Epithelial cell of esophagus (primary cell): ENCODE measurements around the gene PPOX.

Experiments used
- DNase-seq: peaks from one replicate; pipeline ENCODE4 v3.0.0; 2010; ENCODE audit warnings: low read depth
- H3K4me3 ChIP-seq: 2 replicates; pipeline ENCODE4 v1.5.1; 2011; ENCODE audit warnings: mild to moderate bottlenecking, low read length, control low read depth
- CTCF ChIP-seq: IDR thresholded peaks from 2 replicates; pipeline ENCODE4 v1.5.1; 2011; ENCODE audit warnings: low read depth, mild to moderate bottlenecking, low read length, control low read depth, inconsistent platforms; ENCODE audit not compliant: insufficient read depth; ENCODE audit errors: missing control alignments

Gene PPOX

GRCh38 chr1:161165742-161166668 is at the start of gene PPOX:
Gene PPOX (plus strand): TSS chr1:161166426. CDS start chr1:161166848, 422 bp downstream.
- TF ChIP-seq CTCF: peak; percentile 35
- H3K4me3 ChIP-seq: peak within 1 kb of the TSS; percentile 88
- peak; percentile 99 for DNase-seq

- peak; percentile 89 for DNase-seq
- peak within 1 kb of the TSS; percentile 97 for H3K4me3 ChIP-seq
Measured at GRCh38 chr1:161117759-161118581, 48.3 kb upstream of the PPOX start, which contains the start of the genes NIT1 and PFDN2. Gene NIT1 (plus strand): TSS chr1:161118105. CDS start chr1:161118177, 72 bp downstream. Gene PFDN2 (minus strand): TSS chr1:161118037. CDS start chr1:161118026, 11 bp downstream.

GRCh38 chr1:161119092-161119903 is 46.9 kb upstream of the PPOX start:
- DNase-seq: peak; percentile 96
- TF ChIP-seq CTCF: peak; percentile 64
- peak overlapping the region; percentile 97 for H3K4me3 ChIP-seq

More at GRCh38 chr1:161117759-161118581, 48.3 kb upstream of the PPOX start, which contains the start of the genes NIT1 and PFDN2:
- TF ChIP-seq CTCF: no peak

GRCh38 chr1:161121042-161121650 is 45.1 kb upstream of the PPOX start:
- TF ChIP-seq CTCF: no peak
- DNase-seq: no peak
- no peak overlapping the region for H3K4me3 ChIP-seq

- no peak for TF ChIP-seq CTCF
- no peak for DNase-seq
- no peak overlapping the region for H3K4me3 ChIP-seq
Measured at GRCh38 chr1:161121834-161122233, 44.4 kb upstream of the PPOX start.

GRCh38 chr1:161122967-161123366 is 43.3 kb upstream of the PPOX start:
- TF ChIP-seq CTCF: no peak
- no peak overlapping the region for H3K4me3 ChIP-seq

More at GRCh38 chr1:161122967-161123366, 43.3 kb upstream of the PPOX start:
- DNase-seq: no peak
